ENCODE measurements around the gene ELF2.

DNA sequence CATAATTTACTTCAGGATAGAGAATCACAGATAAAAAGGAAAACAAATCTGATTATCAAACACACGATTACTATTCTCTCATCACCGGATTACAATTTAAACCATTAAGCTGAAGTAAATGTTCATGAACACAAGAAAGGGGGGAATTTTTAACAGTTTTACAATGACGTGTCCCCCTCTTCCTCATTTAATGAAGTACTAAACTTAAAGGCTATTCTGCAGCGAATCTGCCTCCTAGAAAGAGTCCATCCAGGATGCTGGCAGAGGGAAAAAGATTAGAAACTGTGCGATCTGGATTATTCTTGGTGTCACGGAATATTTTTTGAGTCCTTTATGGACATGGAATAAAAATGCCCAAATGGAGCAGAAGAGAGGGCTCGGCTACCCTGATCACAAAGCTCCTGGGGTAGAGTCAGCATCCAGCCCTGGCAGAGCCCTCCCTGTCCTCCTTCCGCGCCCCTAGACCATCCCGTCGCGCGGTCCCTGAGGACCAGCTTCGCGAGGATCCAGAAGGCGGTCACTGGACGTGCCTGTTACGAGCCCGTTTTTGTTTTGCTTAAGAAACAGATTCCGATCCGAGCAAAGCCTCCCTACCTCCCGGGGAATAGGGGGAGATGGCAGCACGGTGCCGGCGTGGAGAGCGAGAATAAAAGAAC, 1.2 kb downstream of the ELF2 start:
- TF ChIP-seq POLR2A (IDR thresholded peaks at IDR 0.05) = no peak
- TF ChIP-seq, protein P1, sequence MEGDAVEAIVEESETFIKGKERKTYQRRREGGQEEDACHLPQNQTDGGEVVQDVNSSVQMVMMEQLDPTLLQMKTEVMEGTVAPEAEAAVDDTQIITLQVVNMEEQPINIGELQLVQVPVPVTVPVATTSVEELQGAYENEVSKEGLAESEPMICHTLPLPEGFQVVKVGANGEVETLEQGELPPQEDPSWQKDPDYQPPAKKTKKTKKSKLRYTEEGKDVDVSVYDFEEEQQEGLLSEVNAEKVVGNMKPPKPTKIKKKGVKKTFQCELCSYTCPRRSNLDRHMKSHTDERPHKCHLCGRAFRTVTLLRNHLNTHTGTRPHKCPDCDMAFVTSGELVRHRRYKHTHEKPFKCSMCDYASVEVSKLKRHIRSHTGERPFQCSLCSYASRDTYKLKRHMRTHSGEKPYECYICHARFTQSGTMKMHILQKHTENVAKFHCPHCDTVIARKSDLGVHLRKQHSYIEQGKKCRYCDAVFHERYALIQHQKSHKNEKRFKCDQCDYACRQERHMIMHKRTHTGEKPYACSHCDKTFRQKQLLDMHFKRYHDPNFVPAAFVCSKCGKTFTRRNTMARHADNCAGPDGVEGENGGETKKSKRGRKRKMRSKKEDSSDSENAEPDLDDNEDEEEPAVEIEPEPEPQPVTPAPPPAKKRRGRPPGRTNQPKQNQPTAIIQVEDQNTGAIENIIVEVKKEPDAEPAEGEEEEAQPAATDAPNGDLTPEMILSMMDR (IDR thresholded peaks at IDR 0.05) = peak in 1 of 6 experiments; percentile 6
- no peak for TF ChIP-seq POLR2AphosphoS5 (IDR thresholded peaks at IDR 0.05)
- no peak for TF ChIP-seq EP300 (IDR thresholded peaks at IDR 0.05)
